GM19099 (cell line): Measurements from ENCODE around the gene KRABD2.

Source experiments
- POLR2A ChIP-seq: IDR thresholded peaks from 3 replicates; pipeline ENCODE4 v1.6.1; 2011; ENCODE audit warnings: low read depth; ENCODE audit not compliant: insufficient read length; ENCODE audit errors: extremely low read depth

The KRABD2 gene

DNA sequence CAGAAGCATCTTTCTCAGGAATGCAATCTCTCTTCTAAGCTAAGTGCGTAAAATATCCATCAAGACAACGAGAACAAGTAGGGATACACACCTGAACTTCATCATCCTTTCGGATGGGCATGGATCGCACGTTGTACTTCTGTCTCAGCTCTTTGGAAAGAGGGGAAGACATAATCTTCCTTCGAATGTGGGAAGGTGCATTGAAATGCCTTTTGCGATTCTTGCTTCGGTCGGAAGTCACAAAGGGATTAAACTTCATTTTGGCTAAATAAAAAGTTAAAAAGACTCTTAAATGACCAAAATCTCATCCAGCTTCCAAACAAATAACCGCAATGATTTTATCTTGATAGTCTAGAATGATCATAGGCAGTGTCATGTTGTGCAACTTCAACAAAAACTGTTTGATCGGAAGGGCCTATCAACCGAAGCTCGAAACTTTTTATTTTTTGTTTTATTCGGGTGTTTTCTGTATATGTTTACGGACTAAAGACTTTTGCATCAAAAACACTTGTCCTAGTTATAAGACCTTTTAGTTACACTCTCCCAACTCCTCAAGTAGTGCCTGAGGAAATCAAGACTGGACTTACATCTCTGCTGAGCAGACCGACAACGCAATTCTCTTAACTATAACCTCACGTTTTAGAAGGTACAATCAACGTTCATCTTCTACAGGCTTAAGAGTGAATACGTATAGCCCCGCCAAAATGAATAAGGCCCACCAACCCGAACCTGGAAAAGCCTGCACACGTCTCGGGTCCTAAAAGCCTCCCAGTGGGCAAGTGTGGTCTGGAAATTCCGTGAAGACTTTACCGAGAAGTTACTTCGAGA is 5.8 kb upstream of the KRABD2 start:
- no peak for TF ChIP-seq POLR2A

DNA sequence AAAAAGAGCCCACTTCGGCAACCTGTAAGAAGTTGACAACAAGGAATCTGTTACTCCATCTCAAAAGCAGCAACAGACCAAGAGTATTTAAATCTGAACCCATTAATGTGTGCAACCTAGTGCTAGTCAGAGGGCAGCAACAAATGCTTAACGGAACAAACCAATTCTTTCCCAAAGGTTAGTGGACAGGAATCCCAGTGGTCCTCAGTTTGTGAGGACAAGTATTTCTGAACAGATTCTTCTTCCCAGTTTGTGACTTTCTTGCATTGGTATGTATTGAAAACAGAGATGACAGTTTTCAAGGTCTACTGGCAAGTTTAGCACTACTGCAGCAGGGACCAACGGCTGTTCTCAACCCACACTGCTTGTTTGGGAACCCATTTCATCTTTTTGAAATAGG is 3.5 kb upstream of the KRABD2 start:
- TF ChIP-seq POLR2A = no peak

- no peak for TF ChIP-seq POLR2A
Measured at GRCh38 chr17:8377422-8377821, 918 bp upstream of the KRABD2 start.

- TF ChIP-seq POLR2A = no peak
Measured at GRCh38 chr17:8375738-8376259, 705 bp downstream of the KRABD2 start.

- TF ChIP-seq POLR2A = no peak
Measured at GRCh38 chr17:8372422-8372821, 4.1 kb downstream of the KRABD2 start.

DNA sequence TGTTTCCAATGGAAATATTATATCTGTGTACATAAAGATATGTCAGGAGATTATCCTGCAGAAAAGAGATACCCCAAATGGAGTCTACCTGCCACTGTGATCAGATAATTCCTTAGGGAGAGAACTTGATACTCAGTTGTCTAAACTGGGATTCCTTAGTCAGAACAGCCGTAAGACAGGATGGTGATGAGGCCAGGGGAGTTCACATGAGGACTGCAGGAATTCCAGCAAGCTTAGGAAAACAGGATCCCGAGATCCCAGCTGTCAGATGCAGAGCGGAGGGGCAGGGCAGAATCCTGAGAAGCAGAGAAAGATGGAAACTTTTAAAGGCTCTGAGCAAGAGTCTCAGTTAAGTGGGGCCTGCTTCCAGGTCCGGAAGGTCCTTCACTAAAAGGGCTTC is 4.7 kb downstream of the KRABD2 start:
- no peak for TF ChIP-seq POLR2A

GRCh38 chr17:8369944-8370343 is 6.6 kb downstream of the KRABD2 start:
- no peak for TF ChIP-seq POLR2A

GRCh38 chr17:8368193-8368592 is 8.3 kb downstream of the KRABD2 start:
- TF ChIP-seq POLR2A = no peak

GRCh38 chr17:8366231-8366630 is 10.3 kb downstream of the KRABD2 start:
- no peak for TF ChIP-seq POLR2A

- TF ChIP-seq POLR2A = no peak
Measured at GRCh38 chr17:8365143-8365542, 11.4 kb downstream of the KRABD2 start.

DNA sequence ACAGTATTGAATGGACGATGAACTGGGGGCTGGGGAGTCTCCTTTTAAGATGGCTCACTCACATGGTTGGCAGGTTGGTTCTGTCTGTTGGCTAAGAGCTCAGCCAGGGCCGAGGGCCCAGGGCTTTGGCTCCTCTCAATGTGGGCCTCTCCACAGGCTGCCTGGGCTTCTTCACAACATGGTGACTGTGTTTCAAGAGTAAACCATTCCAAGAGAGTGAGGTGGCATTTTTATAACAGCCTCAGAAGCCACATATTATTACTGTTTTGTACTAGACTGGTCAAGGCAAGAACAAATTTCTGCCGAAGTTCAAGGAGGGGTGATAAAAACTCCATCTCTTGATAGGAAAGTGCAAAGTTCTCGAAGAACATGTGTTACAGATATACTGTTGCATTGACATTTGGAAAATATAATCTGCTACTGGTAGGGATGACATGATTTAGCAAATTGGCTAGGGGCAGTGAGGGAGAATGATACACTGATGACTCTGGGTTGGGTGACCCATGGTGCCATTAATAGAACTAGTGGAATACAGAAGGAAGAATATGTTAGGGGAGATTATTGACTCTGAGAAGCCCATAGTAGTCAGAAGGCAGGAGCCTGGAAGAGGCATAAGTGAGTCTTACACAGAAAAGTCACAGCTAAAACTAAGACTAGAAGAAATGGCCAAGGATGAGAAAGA is 13.7 kb downstream of the KRABD2 start:
- TF ChIP-seq POLR2A = no peak

GRCh38 chr17:8360751-8361150 is 15.8 kb downstream of the KRABD2 start:
- no peak for TF ChIP-seq POLR2A

GRCh38 chr17:8360260-8360659 is 16.2 kb downstream of the KRABD2 start:
- no peak for TF ChIP-seq POLR2A

DNA sequence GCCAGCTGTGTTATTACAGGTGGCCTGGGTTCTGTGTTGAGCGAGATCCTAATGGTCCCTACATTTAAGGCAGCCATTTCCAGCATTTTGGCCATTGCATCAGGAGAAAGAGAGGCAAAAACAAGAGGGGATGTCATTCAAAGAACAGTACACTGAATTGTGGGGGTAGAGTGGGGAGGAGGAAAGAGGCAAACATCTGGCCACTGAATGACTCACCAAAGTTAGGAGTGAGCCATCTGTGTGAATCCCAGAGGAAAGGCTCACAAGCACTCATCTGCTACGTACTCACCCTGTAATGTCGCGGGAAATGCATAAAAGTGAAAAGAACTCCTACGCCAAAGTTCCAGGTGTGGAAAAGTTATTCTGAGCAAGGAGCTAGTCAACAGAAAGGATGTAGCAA is 16.7 kb downstream of the KRABD2 start:
- no peak for TF ChIP-seq POLR2A

- no peak for TF ChIP-seq POLR2A
Measured at GRCh38 chr17:8357910-8358309, 18.6 kb downstream of the KRABD2 start.

GRCh38 chr17:8354236-8354635 is 22.3 kb downstream of the KRABD2 start:
- no peak for TF ChIP-seq POLR2A

DNA sequence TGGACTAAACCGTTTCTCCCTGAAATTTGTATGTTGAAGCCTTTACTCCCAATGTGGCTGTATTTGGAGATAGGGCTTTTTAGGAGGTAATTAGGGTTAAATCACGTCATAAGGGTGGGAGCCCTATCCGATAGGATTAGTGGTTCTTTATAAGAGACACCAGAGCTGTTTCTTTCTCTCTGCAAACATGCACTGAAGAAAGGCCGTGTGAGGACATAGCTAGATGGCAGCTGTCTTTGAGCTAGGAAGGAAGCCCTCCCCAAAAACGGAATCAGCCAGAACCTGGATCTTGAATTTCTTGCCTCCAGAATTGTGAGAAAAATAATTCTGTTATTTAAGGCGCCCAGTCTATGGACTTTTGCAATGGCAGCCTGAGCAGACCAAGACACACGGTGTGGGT is 22.8 kb downstream of the KRABD2 start:
- no peak for TF ChIP-seq POLR2A

DNA sequence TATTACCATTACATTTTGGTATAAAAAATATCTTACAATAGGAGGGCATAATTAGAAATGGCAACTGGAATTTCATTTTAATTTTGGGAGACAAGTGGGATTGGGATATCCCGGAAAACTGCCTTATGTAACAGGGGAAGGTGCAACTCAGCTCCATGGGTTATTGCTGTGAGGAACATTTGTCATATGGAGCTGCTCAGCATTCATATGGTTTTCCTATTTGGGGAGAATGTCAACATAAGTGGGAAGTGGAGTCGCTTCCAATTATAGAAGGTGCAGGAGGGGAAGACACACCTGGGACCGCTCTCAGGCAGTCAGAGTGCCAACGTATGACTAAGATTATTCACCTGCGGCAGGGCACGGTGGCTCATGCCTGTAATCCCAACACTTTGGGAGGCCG is 26.2 kb downstream of the KRABD2 start:
- TF ChIP-seq POLR2A = no peak
